ENCODE measurements around the gene IFITM2.
"Not testable (repeated sequence)": the region's sequence is repeated elsewhere in the genome, so short reads cannot be mapped to it uniquely, and the experiment has no call there.

Gene IFITM2

DNA sequence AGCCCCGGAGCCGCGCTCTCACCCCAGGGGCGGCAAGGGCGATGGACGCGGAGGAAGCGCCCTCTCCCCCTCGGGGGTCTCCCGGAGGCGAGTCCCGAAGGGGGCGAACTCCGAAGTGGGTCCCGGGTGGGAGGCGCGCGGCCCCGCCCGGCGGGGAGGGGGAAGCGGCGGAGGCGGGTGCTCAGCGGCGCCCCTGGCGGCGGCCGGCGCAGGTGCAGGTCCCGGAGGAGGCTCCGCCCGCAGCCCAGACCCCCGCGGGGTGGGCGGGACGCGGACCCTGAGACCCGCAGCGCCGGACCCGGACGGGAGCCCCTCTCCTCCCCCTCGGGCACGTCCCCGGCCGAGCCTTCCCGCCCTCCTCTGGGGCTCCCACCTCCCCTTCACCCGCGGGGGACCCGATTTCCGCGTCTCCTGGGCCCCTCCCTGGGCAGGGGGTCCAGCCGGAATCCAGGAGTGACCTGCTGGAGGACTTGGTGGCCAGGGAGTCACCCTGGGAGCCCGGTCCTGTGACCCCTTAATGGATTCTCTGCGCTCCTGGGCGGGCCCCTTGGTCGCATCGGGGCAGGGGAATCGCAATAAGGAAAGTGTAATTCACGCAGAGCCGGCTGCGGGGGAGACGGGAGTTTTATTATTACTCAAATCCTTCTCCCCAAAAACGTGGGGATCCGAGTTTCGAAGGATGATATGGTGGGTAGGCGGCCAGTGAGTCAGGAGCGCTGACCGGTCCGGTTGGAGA lies 3.6 kb downstream of the IFITM2 start:
- DNase-seq: not testable (repeated sequence)

DNA sequence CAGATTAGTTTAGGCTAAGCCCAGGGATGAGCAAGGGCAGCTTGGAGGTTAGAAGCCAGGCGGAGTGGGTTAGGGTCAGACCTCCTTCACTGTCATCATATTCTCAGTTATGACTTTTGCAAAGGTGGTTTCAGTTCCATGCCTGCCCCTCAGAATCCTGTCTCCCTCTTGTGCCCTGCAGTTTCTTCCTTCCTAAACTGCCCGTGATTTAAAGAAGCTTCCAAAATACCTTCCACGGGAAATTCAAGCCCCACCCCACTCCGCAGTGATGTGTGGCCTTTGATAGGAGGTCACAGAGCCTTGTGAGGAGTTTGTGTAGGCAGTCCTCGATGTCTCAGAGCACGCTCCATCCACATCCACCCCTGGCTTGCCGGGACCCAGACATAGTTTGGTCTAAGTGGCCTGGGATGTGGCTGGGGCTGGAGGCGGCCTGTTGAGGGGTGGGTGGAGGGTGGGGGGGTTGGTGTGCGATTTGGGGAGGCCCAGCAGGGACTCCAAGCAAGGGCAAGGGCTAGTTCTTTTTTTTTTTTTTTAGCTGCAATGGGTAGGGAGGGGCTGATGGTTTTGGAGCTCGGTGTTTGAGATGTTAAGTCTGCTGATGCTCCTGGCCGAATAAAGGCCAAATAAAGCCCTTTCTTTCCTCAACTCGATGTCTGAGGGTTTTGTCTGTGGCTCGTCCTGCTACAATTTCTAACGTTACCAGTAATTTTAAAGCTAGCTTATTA lies 4.6 kb downstream of the IFITM2 start:
- no peak for DNase-seq

- no peak for DNase-seq
Measured at GRCh38 chr11:313304-313786, 5.7 kb downstream of the IFITM2 start.

DNA sequence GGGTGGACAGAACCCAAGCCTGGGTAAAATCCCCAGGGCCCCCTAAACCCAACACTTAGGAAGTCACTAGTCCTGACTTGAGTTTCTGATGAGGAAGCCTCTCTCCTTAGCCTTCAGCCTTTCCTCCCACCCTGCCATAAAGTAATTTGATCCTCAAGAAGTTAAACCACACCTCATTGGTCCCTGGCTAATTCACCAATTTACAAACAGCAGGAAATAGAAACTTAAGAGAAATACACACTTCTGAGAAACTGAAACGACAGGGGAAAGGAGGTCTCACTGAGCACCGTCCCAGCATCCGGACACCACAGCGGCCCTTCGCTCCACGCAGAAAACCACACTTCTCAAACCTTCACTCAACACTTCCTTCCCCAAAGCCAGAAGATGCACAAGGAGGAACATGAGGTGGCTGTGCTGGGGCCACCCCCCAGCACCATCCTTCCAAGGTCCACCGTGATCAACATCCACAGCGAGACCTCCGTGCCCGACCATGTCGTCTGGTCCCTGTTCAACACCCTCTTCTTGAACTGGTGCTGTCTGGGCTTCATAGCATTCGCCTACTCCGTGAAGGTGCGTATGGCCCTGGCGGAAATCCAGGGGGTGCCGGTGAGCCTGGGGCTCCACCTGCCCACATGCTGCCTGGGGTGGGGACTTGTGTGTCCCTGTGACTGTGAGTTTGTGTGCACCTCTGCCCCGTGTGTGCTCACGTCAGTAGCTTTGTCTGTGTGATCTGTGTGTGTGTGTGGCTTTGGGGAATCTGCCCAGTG lies 6.4 kb downstream of the IFITM2 start, which contains the start of gene IFITM1:
IFITM1 (plus strand) TSS at position 254 of the 767 bp plus-strand sequence; CDS start at position 385, 131 bp downstream.
- DNase-seq: peak; percentile 70

- DNase-seq: not testable (repeated sequence)
Measured at GRCh38 chr11:314554-314875, 6.9 kb downstream of the IFITM2 start.

- DNase-seq: no peak
Measured at GRCh38 chr11:315051-315481, 7.5 kb downstream of the IFITM2 start.

DNA sequence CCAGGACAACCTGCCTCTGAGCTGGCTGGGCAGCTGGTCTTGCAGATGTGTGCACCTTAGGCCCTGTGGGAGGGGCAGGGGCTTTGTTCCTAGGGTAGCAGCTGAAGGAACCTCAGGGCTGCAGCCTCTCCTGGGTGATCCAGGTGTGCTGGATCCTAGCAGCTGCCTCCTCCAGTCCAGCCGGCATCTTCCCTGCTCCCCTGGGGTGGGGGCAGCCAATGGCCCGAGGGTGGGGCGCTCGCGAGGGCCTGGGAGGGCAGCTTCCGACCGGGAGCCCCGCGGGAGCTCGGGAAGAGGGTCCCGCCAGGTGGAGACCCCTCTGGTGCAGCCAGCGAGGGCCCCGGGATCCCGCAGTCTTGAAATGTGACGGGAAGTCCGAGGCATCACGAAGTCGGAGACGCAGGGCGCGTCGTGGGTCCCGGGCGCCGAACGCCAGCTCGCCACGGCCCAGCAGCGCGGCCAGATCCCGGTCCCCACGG lies 7.9 kb downstream of the IFITM2 start:
- DNase-seq: no peak

GRCh38 chr11:316031-316701 lies 8.6 kb downstream of the IFITM2 start:
- peak; percentile 51 for DNase-seq

DNA sequence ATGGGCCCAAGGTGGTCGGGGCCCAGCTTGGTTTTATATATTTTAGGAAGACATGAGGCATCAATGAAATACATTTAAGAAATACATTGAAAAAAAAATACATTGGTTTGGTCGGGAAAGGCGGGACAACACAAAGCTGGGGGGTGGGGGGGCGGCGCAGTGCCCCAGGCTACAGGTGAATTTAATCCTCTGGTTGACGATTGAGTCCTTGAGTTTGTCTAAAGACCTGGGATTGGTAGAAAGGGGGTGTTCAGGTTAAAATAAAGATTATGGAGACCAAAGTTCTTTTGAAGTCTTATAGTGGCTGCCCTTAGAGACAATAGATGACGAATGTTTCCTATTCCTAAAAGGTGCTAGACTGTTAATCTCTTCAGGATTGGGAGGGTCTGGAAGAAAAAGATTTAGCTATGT lies 9.3 kb downstream of the IFITM2 start:
- DNase-seq: peak; percentile 41

GRCh38 chr11:317668-318404 lies 10.2 kb downstream of the IFITM2 start:
- not testable (repeated sequence) for DNase-seq

GRCh38 chr11:318405-319120 lies 10.9 kb downstream of the IFITM2 start:
- DNase-seq: not testable (repeated sequence)

DNA sequence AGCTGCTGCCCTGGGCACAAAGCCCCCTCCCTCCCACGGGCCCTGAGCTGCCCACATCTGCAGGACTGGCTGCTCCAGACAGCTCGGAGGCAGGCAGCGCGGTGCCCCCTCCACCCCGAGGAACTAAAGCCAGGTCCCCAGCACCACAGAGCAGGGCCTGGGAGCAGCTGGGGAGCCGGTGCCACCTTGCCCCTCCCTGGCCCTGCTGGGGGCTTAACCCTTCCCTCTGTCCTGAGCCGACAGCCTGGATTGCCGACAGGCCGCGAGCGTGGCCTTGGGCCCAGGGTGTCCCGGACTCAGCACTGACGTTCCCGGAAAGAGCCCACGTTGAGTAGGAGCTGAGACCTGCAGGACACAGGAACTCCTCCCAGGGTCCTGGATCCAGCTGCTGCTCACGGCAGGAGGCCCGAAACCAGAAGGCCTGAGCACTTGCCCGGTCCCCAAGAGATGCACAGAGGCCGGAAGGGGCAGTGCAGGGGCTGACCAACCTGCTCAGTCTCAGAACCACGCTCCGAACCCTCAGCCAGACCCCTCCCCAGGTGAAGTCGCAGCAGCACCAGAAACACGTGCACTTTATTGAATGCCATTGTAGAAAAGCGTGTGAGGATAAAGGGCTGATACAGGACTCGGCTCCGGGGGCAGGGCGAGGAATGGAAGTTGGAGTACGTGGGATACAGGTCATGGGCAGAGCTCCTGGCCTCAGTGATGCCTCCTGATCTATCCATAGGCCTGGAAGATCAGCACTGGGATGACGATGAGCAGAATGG lies 11.7 kb downstream of the IFITM2 start:
- DNase-seq: not testable (repeated sequence)

DNA sequence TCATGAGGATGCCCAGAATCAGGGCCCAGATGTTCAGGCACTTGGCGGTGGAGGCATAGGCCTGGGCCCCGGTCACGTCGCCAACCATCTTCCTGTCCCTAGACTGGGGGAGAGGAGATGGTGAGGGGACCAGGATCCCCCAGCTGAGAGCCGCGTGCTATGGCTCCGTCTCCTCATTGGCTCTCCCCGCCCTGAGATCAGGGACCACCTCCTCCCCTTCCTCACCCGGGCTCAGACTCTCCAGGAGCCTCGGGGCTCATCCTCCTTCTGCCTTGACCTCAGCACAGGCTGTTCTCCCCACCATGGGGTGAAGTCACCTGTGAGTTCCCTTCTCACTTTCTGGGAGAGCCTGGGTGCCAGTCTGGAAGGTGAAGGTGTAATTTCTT lies 12.3 kb downstream of the IFITM2 start:
- DNase-seq: not testable (repeated sequence)

GRCh38 chr11:324156-324555 lies 16.5 kb downstream of the IFITM2 start:
- DNase-seq: no peak

DNA sequence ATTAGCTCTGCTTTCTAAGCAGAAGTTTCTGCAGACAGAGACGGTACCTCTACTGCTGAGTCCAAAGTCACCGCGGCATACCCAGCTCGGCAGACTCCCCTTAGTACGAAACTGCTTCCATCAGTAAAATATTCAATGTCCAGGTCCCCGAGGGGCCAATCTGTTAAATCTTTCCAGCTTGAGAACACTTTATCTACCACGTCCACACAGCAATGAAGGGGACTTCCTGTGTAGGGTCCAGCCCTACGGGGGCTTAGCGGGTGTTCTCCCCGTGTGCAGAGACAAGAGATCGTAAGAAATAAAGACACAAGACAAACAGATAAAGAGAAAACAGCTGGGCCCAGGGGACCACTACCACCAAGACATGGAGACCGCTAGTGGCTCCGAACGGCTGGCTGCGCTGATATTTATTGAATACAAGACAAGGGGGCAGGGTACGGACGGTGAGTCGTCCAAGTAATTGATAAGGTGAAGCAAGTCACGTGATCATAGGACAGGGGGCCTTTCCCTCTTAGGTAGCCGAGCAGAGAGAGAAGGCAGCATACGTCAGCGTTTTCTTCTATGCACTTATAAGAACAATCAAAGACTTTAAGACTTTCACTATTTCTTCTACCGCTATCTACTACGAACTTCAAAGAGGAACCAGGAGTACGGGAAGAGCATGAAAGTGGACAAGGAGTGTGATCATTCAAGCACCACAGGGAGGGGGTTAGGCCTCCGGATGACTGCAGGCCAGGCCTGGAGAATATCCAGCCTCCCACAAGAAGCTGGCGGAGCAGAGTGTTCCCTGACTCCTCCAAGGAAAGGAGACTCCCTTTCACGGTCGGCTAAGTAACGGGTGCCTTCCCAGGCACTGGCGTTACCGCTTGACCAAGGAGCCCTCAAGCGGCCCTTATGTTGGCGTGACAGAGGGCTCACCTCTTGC lies 17.2 kb downstream of the IFITM2 start:
- not testable (repeated sequence) for DNase-seq

DNA sequence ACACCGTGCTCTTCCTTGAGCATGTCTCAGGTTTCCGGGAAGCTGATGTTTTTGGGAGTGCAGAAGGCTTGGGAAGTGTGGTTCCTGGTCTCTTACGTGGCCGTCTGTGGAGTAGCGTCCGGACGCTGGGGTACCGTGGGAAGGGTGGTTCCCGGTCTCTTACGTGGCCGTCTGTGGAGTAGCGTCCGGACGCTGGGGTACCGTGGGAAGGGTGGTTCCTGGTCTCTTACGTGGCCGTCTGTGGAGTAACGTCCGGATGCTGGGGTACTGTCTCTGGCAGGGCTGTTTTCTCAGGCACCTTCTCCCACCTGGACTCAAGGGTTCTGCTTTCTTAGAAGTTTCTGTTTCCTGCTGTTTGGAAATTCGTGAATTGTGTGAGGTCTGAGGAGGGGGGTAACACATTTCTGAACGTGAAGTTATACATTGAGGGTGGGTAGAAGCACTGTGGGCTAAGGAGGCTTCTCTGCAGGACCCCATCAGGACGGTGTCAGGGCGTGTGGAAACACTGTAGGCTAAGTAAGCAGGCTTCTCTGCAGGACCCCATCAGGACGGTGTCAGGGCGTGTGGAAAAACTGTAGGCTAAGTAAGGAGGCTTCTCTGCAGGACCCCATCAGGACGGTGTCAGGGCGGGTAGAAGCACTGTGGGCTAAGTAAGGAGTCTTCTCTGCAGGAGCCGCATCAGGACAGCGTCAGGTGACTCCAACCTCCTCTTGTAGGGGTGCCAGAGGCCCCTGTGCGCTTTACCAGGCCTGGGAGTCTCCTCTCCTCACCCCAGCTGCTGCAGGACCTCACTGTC lies 18.4 kb downstream of the IFITM2 start:
- DNase-seq: no peak

DNA sequence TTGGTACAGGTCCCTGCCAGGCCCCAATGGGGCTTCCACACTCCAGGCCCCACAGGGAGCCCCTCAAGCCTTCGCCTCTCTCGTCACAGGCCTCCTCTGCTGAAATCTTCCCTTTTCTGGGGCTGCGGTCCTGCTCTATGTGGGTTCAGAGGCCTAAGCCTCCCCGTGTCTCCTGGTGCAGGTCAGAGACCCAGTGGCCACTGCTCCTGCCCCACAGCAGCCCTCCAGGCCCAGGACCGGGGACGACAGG lies 18.9 kb downstream of the IFITM2 start:
- no peak for DNase-seq

- DNase-seq: peak; percentile 81
Measured at GRCh38 chr11:326842-327580, 19.4 kb downstream of the IFITM2 start.
